Brain pericyte (primary cell): ENCODE data around the gene TMEM63B.
"Not testable (repeated sequence)": the region's sequence is repeated elsewhere in the genome, so short reads cannot be mapped to it uniquely, and the experiment has no call there.

Experiments
- DNase-seq: peaks from one replicate; pipeline ENCODE4 v3.0.0-alpha.2; 2012; ENCODE audit warnings: low read depth, low spot score

TMEM63B gene

GRCh38 chr6:44192428-44193041 is 65.2 kb downstream of the TMEM63B start:
- DNase-seq, result no peak

- no peak for DNase-seq
These were observed 66.1 kb downstream of the TMEM63B start for GRCh38 chr6:44193307-44193910.

GRCh38 chr6:44194326-44194725 is 67.0 kb downstream of the TMEM63B start:
- DNase-seq, result no peak

GRCh38 chr6:44196351-44196750 is 69.0 kb downstream of the TMEM63B start:
- not testable (repeated sequence) for DNase-seq

GRCh38 chr6:44198684-44199083 is 71.3 kb downstream of the TMEM63B start:
- DNase-seq, result no peak

GRCh38 chr6:44199883-44200282 is 72.5 kb downstream of the TMEM63B start:
- DNase-seq, result no peak

- DNase-seq, result no peak
These were observed 73.8 kb downstream of the TMEM63B start for GRCh38 chr6:44201200-44201599.

GRCh38 chr6:44201638-44202303 is 74.4 kb downstream of the TMEM63B start:
- no peak for DNase-seq

- DNase-seq, result no peak
These were observed 75.1 kb downstream of the TMEM63B start for GRCh38 chr6:44202332-44202971.

GRCh38 chr6:44202972-44203750 is 75.8 kb downstream of the TMEM63B start:
- no peak for DNase-seq

GRCh38 chr6:44203955-44204354 is 76.6 kb downstream of the TMEM63B start:
- no peak for DNase-seq
